PC-9 (cell line): ENCODE data around the gene CEBPZ. TPM values are rescaled to one million over a fixed set of nuclear protein-coding genes. Genes with fewer than 3 reads are reported as not detected.

Experiments
- BruUV-seq: library from RNA; stranded (reverse); fragments of 400-500 nt; replicated peaks from 2 replicates; lab custom pipeline; 2021; lab: Mats Ljungman, UMichigan
- CTCF ChIA-PET: fragments of 300-600 bp; sonication (Branson Sonifier 250); formaldehyde crosslinking; loops from one replicate; lab custom pipeline; 2022; ENCODE audit warnings: antibody characterized with exemption; lab: Charles Lee
- POLR2A ChIA-PET: fragments of 300-600 bp; sonication (Branson Sonifier 250); formaldehyde crosslinking; loops from one replicate; lab custom pipeline; 2022; ENCODE audit warnings: antibody characterized with exemption; ENCODE audit not compliant: unreplicated experiment; lab: Charles Lee
- DNase-seq, 2 experiments: peaks; one replicate each; pipeline versions ENCODE4 v3.0.0 to v3.0.0-alpha.2; 2015 to 2022; ENCODE audit warnings: mixed read lengths in 1 of 2
- H2AFZ ChIP-seq: fragments of 200-600 bp; sonication (generic); 2 replicates; pipeline ENCODE4 v1.8.1; 2017; ENCODE audit warnings: antibody characterized with exemption
- H3F3A ChIP-seq: fragments of 200-600 bp; sonication (generic); 2 replicates; pipeline ENCODE4 v1.8.1; 2017; ENCODE audit warnings: antibody characterized with exemption, mild to moderate bottlenecking, low read depth; ENCODE audit not compliant: insufficient read depth
- H3K27ac ChIP-seq: fragments of 200-600 bp; sonication (generic); 2 replicates; pipeline ENCODE4 v1.6.1; 2016; ENCODE audit warnings: mixed run types
- H3K27me3 ChIP-seq: fragments of 200-600 bp; sonication (generic); 2 replicates; pipeline ENCODE4 v1.6.1; 2016; ENCODE audit warnings: low read depth, mixed run types; ENCODE audit not compliant: insufficient read depth
- H3K36me3 ChIP-seq: fragments of 200-600 bp; sonication (generic); 2 replicates; pipeline ENCODE4 v1.6.1; 2016; ENCODE audit warnings: low read depth, mixed run types
- H3K4me1 ChIP-seq: fragments of 200-600 bp; sonication (generic); replicated peaks from 2 replicates; pipeline ENCODE4 v1.6.1; 2016; ENCODE audit warnings: mixed run types; ENCODE audit not compliant: insufficient read depth
- H3K4me2 ChIP-seq: fragments of 200-600 bp; sonication (generic); 2 replicates; pipeline ENCODE4 v1.6.1; 2017; ENCODE audit warnings: mixed run types
- H3K4me3 ChIP-seq: fragments of 200-600 bp; sonication (generic); 2 replicates; pipeline ENCODE4 v1.6.1; 2016; ENCODE audit warnings: mixed run types
- H3K79me2 ChIP-seq: fragments of 200-600 bp; sonication (generic); 2 replicates; pipeline ENCODE4 v1.6.1; 2017; ENCODE audit warnings: low read depth, mixed run types
- H3K9me2 ChIP-seq: fragments of 200-600 bp; sonication (generic); 2 replicates; pipeline ENCODE4 v1.8.1; 2017; ENCODE audit warnings: mild to moderate bottlenecking; ENCODE audit not compliant: insufficient read depth
- H3K9me3 ChIP-seq: fragments of 200-600 bp; sonication (generic); 2 replicates; pipeline ENCODE4 v1.8.1; 2016; ENCODE audit warnings: low read depth; ENCODE audit not compliant: insufficient read depth
- H4K20me1 ChIP-seq: fragments of 200-600 bp; sonication (generic); 2 replicates; pipeline ENCODE4 v1.8.1; 2017; ENCODE audit not compliant: insufficient read depth
- EZH2 ChIP-seq: fragments of 200-600 bp; sonication (generic); IDR thresholded peaks from 2 replicates; pipeline ENCODE4 v1.8.0; 2017; ENCODE audit warnings: antibody characterized with exemption, low read depth
- intact Hi-C: fragments of 100-400 bp; cut with micrococcal nuclease; formaldehyde crosslinking; loops from one replicate; pipeline ENCODE4 v1.10.0; 2022; ENCODE audit not compliant: unreplicated experiment
- total RNA-seq: library from RNA; stranded (reverse); gene quantifications from 2 replicates; pipeline ENCODE4 v1.2.3, GENCODE V29; 2021
- TF ChIP-seq, protein P1 (sequence below): fragments of 200-600 bp; sonication (generic); conservative IDR thresholded peaks from 2 replicates; pipeline ENCODE4 v1.6.1; 2017; ENCODE audit warnings: mixed run types, antibody characterized with exemption, mild to moderate bottlenecking, moderate library complexity

Gene CEBPZ
- total RNA-seq, 1 experiment from 2014 or later, result 35.7 TPM

- H3K27me3 ChIP-seq, result no peaks in the 10 kb centered on the region
- no TSS peak for BruUV-seq
- peaks cover 11% of the 10 kb centered on the region for H3K4me1 ChIP-seq
- TF ChIP-seq EZH2, result no peak
- TF ChIP-seq, protein P1, sequence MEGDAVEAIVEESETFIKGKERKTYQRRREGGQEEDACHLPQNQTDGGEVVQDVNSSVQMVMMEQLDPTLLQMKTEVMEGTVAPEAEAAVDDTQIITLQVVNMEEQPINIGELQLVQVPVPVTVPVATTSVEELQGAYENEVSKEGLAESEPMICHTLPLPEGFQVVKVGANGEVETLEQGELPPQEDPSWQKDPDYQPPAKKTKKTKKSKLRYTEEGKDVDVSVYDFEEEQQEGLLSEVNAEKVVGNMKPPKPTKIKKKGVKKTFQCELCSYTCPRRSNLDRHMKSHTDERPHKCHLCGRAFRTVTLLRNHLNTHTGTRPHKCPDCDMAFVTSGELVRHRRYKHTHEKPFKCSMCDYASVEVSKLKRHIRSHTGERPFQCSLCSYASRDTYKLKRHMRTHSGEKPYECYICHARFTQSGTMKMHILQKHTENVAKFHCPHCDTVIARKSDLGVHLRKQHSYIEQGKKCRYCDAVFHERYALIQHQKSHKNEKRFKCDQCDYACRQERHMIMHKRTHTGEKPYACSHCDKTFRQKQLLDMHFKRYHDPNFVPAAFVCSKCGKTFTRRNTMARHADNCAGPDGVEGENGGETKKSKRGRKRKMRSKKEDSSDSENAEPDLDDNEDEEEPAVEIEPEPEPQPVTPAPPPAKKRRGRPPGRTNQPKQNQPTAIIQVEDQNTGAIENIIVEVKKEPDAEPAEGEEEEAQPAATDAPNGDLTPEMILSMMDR, result no peak
- no peaks in the 10 kb centered on the region for H3K79me2 ChIP-seq
- H4K20me1 ChIP-seq, result no peaks in the 10 kb centered on the region
- no peak overlapping the region for H3K4me3 ChIP-seq
- no peaks in the 10 kb centered on the region for H3F3A ChIP-seq
- ChIA-PET CTCF (no interaction called here), POLR2A (interaction anchor here (0.6 to 0.7 kb wide), 2 partner anchors 32 to 1785 kb away, joined by 3 to 9 read pairs; no protein-coding TSS in a partner anchor)
- H2AFZ ChIP-seq, result no peak overlapping the region
- no peak overlapping the region for H3K4me2 ChIP-seq
- intact Hi-C loops, result loop anchor here (10.0 kb wide), 2 partner anchors 230 to 710 kb away; no protein-coding TSS in a partner anchor
- H3K9me2 ChIP-seq, result no peaks in the 10 kb centered on the region
- H3K36me3 ChIP-seq, result no peaks in the 10 kb centered on the region
- H3K27ac ChIP-seq, result no peak overlapping the region
- no peak for DNase-seq
- peaks cover 29% of the 10 kb centered on the region for H3K9me3 ChIP-seq
Measured at GRCh38 chr2:37164757-37165156, 66.6 kb downstream of the CEBPZ start.

- H3F3A ChIP-seq, result peaks cover 21% of the 10 kb centered on the region
- H3K36me3 ChIP-seq, result peaks cover 10% of the 10 kb centered on the region; the same call in 1 of the 2 replicates
- peak within 1 kb of the TSS; percentile 97 for H2AFZ ChIP-seq
- DNase-seq, result peak; percentile 77 to 85
- H3K79me2 ChIP-seq, result peaks cover 46% of the 10 kb centered on the region
- peaks cover 9% of the 10 kb centered on the region; the same call in 1 of the 2 replicates for H3K9me3 ChIP-seq
- intact Hi-C loops, result loop anchor here (2.0 to 5.0 kb wide), 2 partner anchors 40 to 75 kb away; partner anchors contain the start of genes CEBPZ, CEBPZOS and NDUFAF7
- H3K4me1 ChIP-seq, result peaks cover 21% of the 10 kb centered on the region
- ChIA-PET POLR2A (interaction anchor here (0.6 to 0.7 kb wide), 9 partner anchors 10 to 1536 kb away, joined by 3 to 16 read pairs (median 4); no protein-coding TSS in a partner anchor), CTCF (no interaction called here)
- H3K9me2 ChIP-seq, result no peaks in the 10 kb centered on the region
- peak within 1 kb of the TSS; percentile 95 for H3K4me3 ChIP-seq
- TSS peak; percentile 89 for BruUV-seq
- no peaks in the 10 kb centered on the region for H4K20me1 ChIP-seq
- TF ChIP-seq EZH2, result no peak
- TF ChIP-seq, protein P1, result no peak
- H3K4me2 ChIP-seq, result peak within 1 kb of the TSS; percentile 84
- peak within 1 kb of the TSS; percentile 74 for H3K27ac ChIP-seq
- H3K27me3 ChIP-seq, result no peaks in the 10 kb centered on the region
Measured at GRCh38 chr2:37156857-37157714, 74.3 kb downstream of the CEBPZ start, which contains the start of gene EIF2AK2. Gene EIF2AK2 (minus strand): TSS chr2:37156980. CDS start chr2:37147806, 9,174 bp downstream.

GRCh38 chr2:37156071-37156856 lies 75.1 kb downstream of the CEBPZ start:
- peak overlapping the region; percentile 95 for H3K4me3 ChIP-seq
- CTCF ChIA-PET, result interaction anchor here (0.6 kb wide), 1 partner anchor 81 kb away, joined by 4 read pairs; no protein-coding TSS in a partner anchor
- H3K36me3 ChIP-seq, result peaks cover 10% of the 10 kb centered on the region
- peak overlapping the region; percentile 74 for H3K27ac ChIP-seq
- H3K27me3 ChIP-seq, result no peaks in the 10 kb centered on the region
- no peaks in the 10 kb centered on the region; the same call in 1 of the 2 replicates for H4K20me1 ChIP-seq
- H3K79me2 ChIP-seq, result peaks cover 54% of the 10 kb centered on the region
- POLR2A ChIA-PET, result interaction anchor here (0.6 to 0.7 kb wide), 5 partner anchors 9 to 1536 kb away, joined by 3 to 16 read pairs (median 6); no protein-coding TSS in a partner anchor
- H3K9me2 ChIP-seq, result no peaks in the 10 kb centered on the region
- H3K4me1 ChIP-seq, result peaks cover 21% of the 10 kb centered on the region
- no TSS peak for BruUV-seq
- DNase-seq, result peak; percentile 10 to 48
- TF ChIP-seq, protein P1, result no peak
- TF ChIP-seq EZH2, result no peak
- H3K4me2 ChIP-seq, result peak overlapping the region; percentile 84
- peaks cover 5% of the 10 kb centered on the region; the same call in 1 of the 2 replicates for H3K9me3 ChIP-seq
- intact Hi-C loops, result loop anchor here (2.0 to 5.0 kb wide), 2 partner anchors 41 to 76 kb away; partner anchors contain the start of genes CEBPZ, CEBPZOS and NDUFAF7
- peaks cover 21% of the 10 kb centered on the region for H3F3A ChIP-seq
- peak overlapping the region; percentile 97 for H2AFZ ChIP-seq
